OCI-LY1 (cell line): Measurements from ENCODE around the gene IFNGR2.

Source experiments
- CTCF ChIP-seq: fragments of 200-600 bp; sonication (generic), shearing (Covaris generic); IDR thresholded peaks from 2 replicates; pipeline ENCODE4 v1.5.1; 2017; ENCODE audit warnings: mild to moderate bottlenecking, antibody characterized with exemption, low read length, moderate library complexity, mixed read lengths
- EZH2 ChIP-seq: fragments of 200-600 bp; sonication (generic), shearing (Covaris generic); IDR thresholded peaks from 2 replicates; pipeline ENCODE4 v1.8.0; 2017; ENCODE audit warnings: borderline replicate concordance, mixed run types, mild to moderate bottlenecking, antibody characterized with exemption, low read length, moderate library complexity, mixed read lengths

DNA sequence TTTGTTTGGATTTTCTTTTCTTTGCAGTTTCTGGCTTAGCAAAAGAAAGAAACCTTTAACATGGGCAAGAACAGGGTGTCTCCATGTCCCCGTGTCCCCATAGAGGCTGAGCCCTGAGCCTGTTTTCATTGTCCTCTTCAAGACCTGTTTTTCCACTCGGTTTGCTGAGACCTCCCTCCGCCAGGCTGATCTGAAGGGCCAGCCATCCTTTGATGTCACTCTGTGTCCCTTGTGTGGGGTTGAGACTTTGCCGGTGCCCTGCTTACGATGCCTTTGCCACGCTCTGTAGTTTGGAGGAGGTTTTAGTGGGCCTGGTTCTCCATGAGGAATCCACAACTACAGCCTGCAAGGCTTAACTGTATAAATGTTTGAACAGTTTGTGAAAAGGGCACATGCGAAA is 23.8 kb downstream of the IFNGR2 start:
- no peak for TF ChIP-seq CTCF
- TF ChIP-seq EZH2: no peak
